Brain microvascular endothelial cell (primary cell): Measurements from ENCODE around the gene PARD3.

ENCODE experiments used
- DNase-seq: peaks from one replicate; pipeline ENCODE4 v3.0.0-alpha.2; 2020
- H3K27ac ChIP-seq: fragments of 250-450 bp; sonication (Bioruptor Pico); 2 replicates; pipeline ENCODE4 v1.5.1; 2020; ENCODE audit warnings: mild to moderate bottlenecking, moderate library complexity
- H3K27me3 ChIP-seq: fragments of 250-450 bp; sonication (Bioruptor Pico); replicated peaks from 2 replicates; pipeline ENCODE4 v1.5.1; 2020; ENCODE audit warnings: mild to moderate bottlenecking
- H3K36me3 ChIP-seq: fragments of 250-450 bp; sonication (Bioruptor Pico); replicated peaks from 2 replicates; pipeline ENCODE4 v1.5.1; 2020; ENCODE audit warnings: mild to moderate bottlenecking
- H3K4me3 ChIP-seq: 2 replicates; pipeline ENCODE4 v1.5.1; 2011; ENCODE audit warnings: low read depth, mild to moderate bottlenecking, control low read depth, low read length, moderate library complexity
- in situ Hi-C: cut with HindIII; loops from 2 replicates; pipeline ENCODE4 v1.10.0; 2017; ENCODE audit warnings: low sequenced_read_pairs, low pct_ligation_motif_present
- TF ChIP-seq, protein P1 (sequence below): IDR thresholded peaks from 2 replicates; pipeline ENCODE4 v1.5.1; 2011; ENCODE audit warnings: low read depth, mild to moderate bottlenecking, moderate library complexity, low read length, control low read depth, inconsistent platforms; ENCODE audit errors: missing control alignments

The PARD3 gene

DNA sequence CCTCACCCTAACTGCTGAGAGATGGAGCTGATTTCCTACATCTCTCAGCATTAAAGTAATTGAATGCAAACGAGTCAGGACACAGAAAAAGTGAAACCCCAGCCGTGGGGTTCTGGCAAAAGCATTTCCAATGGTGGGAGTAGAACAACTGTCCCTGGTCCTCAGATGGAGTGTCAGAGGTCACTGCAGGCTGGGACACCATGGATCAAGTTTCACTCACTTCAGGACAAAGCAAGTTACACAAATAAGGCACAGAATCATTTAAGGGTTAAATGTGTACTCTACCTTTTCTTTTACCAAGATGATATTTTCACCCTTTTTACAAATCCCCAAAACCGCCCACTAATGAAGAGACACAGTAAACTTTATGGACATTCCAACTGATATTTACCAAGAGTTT is 607.8 kb downstream of the PARD3 start:
- DNase-seq, result no peak
- Histone ChIP-seq H3K4me3 (no peak overlapping the region), H3K27ac (no peak overlapping the region), H3K27me3 (no peaks in the 10 kb centered on the region), H3K36me3 (no peaks in the 10 kb centered on the region)
- in situ Hi-C loops, result no loop called here
- TF ChIP-seq, protein P1, sequence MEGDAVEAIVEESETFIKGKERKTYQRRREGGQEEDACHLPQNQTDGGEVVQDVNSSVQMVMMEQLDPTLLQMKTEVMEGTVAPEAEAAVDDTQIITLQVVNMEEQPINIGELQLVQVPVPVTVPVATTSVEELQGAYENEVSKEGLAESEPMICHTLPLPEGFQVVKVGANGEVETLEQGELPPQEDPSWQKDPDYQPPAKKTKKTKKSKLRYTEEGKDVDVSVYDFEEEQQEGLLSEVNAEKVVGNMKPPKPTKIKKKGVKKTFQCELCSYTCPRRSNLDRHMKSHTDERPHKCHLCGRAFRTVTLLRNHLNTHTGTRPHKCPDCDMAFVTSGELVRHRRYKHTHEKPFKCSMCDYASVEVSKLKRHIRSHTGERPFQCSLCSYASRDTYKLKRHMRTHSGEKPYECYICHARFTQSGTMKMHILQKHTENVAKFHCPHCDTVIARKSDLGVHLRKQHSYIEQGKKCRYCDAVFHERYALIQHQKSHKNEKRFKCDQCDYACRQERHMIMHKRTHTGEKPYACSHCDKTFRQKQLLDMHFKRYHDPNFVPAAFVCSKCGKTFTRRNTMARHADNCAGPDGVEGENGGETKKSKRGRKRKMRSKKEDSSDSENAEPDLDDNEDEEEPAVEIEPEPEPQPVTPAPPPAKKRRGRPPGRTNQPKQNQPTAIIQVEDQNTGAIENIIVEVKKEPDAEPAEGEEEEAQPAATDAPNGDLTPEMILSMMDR, result no peak

- in situ Hi-C loops, result no loop called here
- DNase-seq, result no peak
- TF ChIP-seq, protein P1, result no peak
Observed at GRCh38 chr10:34206935-34207268, 608.2 kb downstream of the PARD3 start.

DNA sequence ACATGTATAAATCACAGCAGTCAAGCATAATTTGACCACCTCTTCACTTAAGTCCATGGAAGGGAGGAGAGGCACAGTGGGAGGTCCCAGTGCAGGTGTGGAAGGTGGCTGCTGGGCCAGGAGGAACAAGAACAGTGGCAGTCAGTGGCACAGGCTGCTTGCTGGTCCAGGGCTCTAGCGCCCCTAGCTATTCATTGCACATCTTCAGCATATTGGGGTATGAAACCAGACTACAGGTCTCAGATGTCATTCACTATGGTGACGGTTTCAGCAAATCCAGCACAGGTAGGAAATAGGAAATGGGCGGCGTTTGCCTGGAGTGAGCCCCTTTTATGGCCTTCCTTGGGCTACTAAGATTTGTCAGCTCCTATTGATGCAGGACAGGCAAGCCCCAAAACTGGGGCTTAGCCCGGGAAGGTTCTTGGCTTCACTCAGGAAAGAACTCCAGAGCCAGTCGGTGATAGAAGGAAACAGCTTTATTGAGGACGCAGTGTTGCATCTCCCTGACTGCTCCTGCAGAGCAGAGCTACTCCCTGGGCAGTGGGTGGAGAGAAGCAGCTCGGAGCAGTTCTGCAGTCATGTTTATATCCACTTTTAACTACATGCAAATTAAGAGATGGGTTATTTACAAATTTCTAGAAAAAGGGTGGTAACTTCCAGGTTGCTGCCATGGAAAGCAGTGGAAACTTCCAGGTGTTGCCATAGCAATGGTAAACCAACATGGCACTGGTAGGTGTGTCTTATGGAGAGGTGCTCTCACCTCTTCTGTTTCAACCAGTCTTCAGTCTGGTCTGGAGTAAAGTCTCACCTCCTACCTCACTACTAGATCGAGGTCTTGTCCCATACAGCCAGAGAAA is 608.8 kb downstream of the PARD3 start:
- TF ChIP-seq, protein P1, result no peak
- H3K36me3 ChIP-seq, result no peaks in the 10 kb centered on the region
- H3K27me3 ChIP-seq, result no peaks in the 10 kb centered on the region
- DNase-seq, result no peak
- no peak overlapping the region for H3K4me3 ChIP-seq
- H3K27ac ChIP-seq, result no peak overlapping the region
- in situ Hi-C loops, result no loop called here

More at GRCh38 chr10:34206935-34207268, 608.2 kb downstream of the PARD3 start:
- H3K4me3 ChIP-seq, result no peak overlapping the region
- no peaks in the 10 kb centered on the region for H3K27me3 ChIP-seq
- no peak overlapping the region for H3K27ac ChIP-seq
- H3K36me3 ChIP-seq, result no peaks in the 10 kb centered on the region

- Histone ChIP-seq H3K36me3 (no peaks in the 10 kb centered on the region), H3K27me3 (no peaks in the 10 kb centered on the region), H3K4me3 (no peak overlapping the region), H3K27ac (no peak overlapping the region)
- no peak for DNase-seq
- TF ChIP-seq, protein P1, result no peak
- in situ Hi-C loops, result no loop called here
Observed at GRCh38 chr10:34205452-34205851, 609.6 kb downstream of the PARD3 start.

DNA sequence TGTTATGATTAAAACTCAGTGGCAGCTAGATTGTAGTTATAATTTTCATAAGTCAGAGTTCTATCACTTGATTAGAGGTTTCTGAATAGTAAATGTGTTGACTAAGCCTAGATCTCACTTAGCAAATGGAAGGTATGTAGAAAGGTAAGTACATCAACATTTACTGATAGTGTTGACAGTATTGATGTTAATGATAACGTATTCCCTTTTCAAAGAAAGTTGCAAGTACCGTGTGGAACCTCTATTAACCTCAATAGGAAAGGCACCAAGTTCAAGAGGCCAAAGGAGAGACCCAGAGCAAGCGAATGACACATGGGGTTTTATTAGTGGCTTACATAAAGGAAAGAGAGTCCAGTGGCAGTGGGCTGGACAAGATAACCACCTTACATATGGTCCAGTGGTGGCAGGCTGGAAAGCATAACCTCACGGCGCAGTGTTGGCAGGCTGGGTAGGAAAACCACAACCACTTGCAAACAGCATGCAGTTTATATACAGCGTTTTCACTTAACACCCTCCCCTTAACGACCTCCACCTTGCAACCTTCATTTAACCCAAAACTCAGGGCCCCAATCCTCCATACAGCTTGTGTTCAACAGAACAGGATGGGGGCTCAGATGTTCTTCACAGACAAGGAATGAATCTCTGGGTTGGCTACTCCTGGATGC is 611.0 kb downstream of the PARD3 start:
- no peaks in the 10 kb centered on the region for H3K36me3 ChIP-seq
- no peak overlapping the region for H3K4me3 ChIP-seq
- in situ Hi-C loops, result no loop called here
- no peaks in the 10 kb centered on the region for H3K27me3 ChIP-seq
- DNase-seq, result no peak
- H3K27ac ChIP-seq, result no peak overlapping the region
- TF ChIP-seq, protein P1, result no peak
